ENCODE measurements around the gene OSGIN1. TPM values are rescaled to one million over a fixed set of nuclear protein-coding genes. Genes with fewer than 3 reads are reported as not detected.
A peak's percentile ranks its signal among the peaks of the same experiment; 100 is the strongest.

The OSGIN1 gene
- total RNA-seq, 1 donor from 2014 or later, result 2.4 TPM

GRCh38 chr16:83951544-83951943 is 1.5 kb upstream of the OSGIN1 start:
- no peak overlapping the region for H3K27ac Mint-ChIP-seq (ENCODE audit: unreplicated experiment)
- peaks cover 12% of the 10 kb centered on the region for H3K4me1 Mint-ChIP-seq
- no peak for DNase-seq (ENCODE audit: low read depth, low spot score)
- peak overlapping the region; percentile 44 for H3K4me3 Mint-ChIP-seq
- no peaks in the 10 kb centered on the region for H3K9me3 Mint-ChIP-seq
- TF ChIP-seq CTCF (conservative IDR thresholded peaks at IDR 0.05), result no peak
- H3K27me3 Mint-ChIP-seq (ENCODE audit: low read depth), result peaks cover 9% of the 10 kb centered on the region
- no peaks in the 10 kb centered on the region for H3K36me3 Mint-ChIP-seq (ENCODE audit: low read depth)

GRCh38 chr16:83952587-83952939 is 477 bp upstream of the OSGIN1 start:
- H3K9me3 Mint-ChIP-seq, result no peaks in the 10 kb centered on the region
- no peaks in the 10 kb centered on the region for H3K36me3 Mint-ChIP-seq (ENCODE audit: low read depth)
- H3K27ac Mint-ChIP-seq (ENCODE audit: unreplicated experiment), result peak overlapping the region; percentile 75
- peaks cover 12% of the 10 kb centered on the region for H3K4me1 Mint-ChIP-seq
- no peak overlapping the region for H3K4me3 Mint-ChIP-seq
- H3K27me3 Mint-ChIP-seq (ENCODE audit: low read depth), result peaks cover 9% of the 10 kb centered on the region
- DNase-seq (ENCODE audit: low read depth, low spot score), result no peak
- no peak for TF ChIP-seq CTCF (conservative IDR thresholded peaks at IDR 0.05)

- H3K27ac Mint-ChIP-seq (ENCODE audit: unreplicated experiment), result no peak overlapping the region
- H3K4me3 Mint-ChIP-seq, result peak overlapping the region; percentile 72
- no peak for DNase-seq (ENCODE audit: low read depth, low spot score)
- TF ChIP-seq CTCF (conservative IDR thresholded peaks at IDR 0.05), result peak; percentile 63
- peaks cover 9% of the 10 kb centered on the region for H3K27me3 Mint-ChIP-seq (ENCODE audit: low read depth)
- no peaks in the 10 kb centered on the region for H3K9me3 Mint-ChIP-seq
- H3K4me1 Mint-ChIP-seq, result peaks cover 12% of the 10 kb centered on the region
- H3K36me3 Mint-ChIP-seq (ENCODE audit: low read depth), result no peaks in the 10 kb centered on the region
These were observed 946 bp downstream of the OSGIN1 start for GRCh38 chr16:83953796-83954576.

- H3K36me3 Mint-ChIP-seq (ENCODE audit: low read depth), result no peaks in the 10 kb centered on the region
- H3K27me3 Mint-ChIP-seq (ENCODE audit: low read depth), result peaks cover 9% of the 10 kb centered on the region
- peak overlapping the region; percentile 72 for H3K4me3 Mint-ChIP-seq
- TF ChIP-seq CTCF (conservative IDR thresholded peaks at IDR 0.05), result no peak
- DNase-seq (ENCODE audit: low read depth, low spot score), result no peak
- H3K9me3 Mint-ChIP-seq, result no peaks in the 10 kb centered on the region
- H3K27ac Mint-ChIP-seq (ENCODE audit: unreplicated experiment), result no peak overlapping the region
- peaks cover 12% of the 10 kb centered on the region for H3K4me1 Mint-ChIP-seq
These were observed 1.6 kb downstream of the OSGIN1 start for GRCh38 chr16:83954577-83955016.

GRCh38 chr16:83955218-83956130 is 2.4 kb downstream of the OSGIN1 start:
- TF ChIP-seq CTCF (conservative IDR thresholded peaks at IDR 0.05), result no peak
- H3K4me1 Mint-ChIP-seq, result peaks cover 12% of the 10 kb centered on the region
- peaks cover 9% of the 10 kb centered on the region for H3K27me3 Mint-ChIP-seq (ENCODE audit: low read depth)
- DNase-seq (ENCODE audit: low read depth, low spot score), result no peak
- no peaks in the 10 kb centered on the region for H3K9me3 Mint-ChIP-seq
- H3K27ac Mint-ChIP-seq (ENCODE audit: unreplicated experiment), result no peak overlapping the region
- no peak overlapping the region for H3K4me3 Mint-ChIP-seq
- H3K36me3 Mint-ChIP-seq (ENCODE audit: low read depth), result no peaks in the 10 kb centered on the region
